GM21367 (cell line): Measurements from ENCODE around the gene PMCH.
"Not testable (repeated sequence)": the region's sequence is repeated elsewhere in the genome, so short reads cannot be mapped to it uniquely, and the experiment has no call there.

Experiments
- ATAC-seq: cut with Tn5 transposase; IDR thresholded peaks from one replicate; pipeline ENCODE4 v1.9.1; 2021; ENCODE audit not compliant: unreplicated experiment

PMCH gene, protein sequence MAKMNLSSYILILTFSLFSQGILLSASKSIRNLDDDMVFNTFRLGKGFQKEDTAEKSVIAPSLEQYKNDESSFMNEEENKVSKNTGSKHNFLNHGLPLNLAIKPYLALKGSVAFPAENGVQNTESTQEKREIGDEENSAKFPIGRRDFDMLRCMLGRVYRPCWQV

DNA sequence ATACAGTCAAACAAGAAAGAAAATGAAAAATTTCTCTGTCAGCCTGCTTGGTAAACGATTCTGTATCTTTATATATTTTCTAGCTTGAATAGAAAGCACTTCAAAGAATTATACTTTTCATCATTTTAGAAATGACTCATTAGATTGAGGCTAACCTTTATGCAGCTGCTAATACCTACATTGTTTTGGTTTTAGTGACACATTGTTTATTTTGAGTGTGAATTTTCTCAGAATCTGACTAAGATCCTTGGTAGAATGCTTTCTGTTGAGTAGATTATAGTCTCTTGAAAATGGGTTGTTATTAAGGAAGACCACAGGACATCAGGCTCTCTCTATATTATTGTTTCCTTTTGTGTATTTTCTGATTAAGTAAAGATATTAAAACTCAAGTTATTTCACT lies at the start of gene PMCH:
PMCH (minus strand) TSS at position 45 of the 400 bp plus-strand sequence. CDS start 63 bp downstream, outside the sequence.
- peak; percentile 79 for ATAC-seq

DNA sequence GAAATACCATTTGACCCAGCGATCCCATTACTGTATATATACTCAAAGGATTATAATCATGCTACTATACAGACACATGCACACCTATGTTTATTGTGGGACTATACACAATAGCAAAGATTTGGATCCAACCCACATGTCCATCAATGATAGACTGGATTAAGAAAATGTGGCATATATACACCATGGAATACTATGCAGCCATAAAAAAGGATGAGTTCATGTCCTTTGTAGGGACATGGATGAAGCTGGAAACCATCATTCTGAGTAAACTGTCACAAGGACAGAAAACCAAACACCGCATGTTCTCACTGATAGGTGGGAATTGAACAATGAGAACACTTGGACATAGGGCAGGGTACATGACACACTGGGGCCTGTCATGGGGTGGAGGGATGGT lies 43.2 kb upstream of the PMCH start:
- ATAC-seq = not testable (repeated sequence)

DNA sequence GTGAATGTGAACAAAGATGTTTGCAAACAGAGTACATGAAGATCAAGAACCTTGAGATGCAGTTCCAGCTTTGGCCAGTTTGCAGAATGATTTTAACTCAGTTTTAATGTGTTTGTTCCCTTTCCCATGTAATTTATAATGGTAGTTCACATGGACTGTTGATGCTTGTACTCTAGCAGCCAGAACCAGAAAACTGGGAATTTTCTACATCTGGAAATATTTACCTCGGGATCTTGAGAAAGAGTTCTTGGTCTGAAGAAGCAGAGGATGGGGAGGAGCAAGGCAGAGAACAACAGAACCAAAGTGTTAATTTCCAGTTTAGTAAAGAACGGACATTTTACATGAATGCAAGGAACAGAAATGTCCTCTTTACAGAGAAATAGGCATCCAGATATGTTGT lies 37.0 kb upstream of the PMCH start:
- no peak for ATAC-seq

GRCh38 chr12:102232446-102232845 lies 34.8 kb upstream of the PMCH start:
- ATAC-seq = no peak

- ATAC-seq = no peak
Measured at GRCh38 chr12:102232036-102232435, 34.4 kb upstream of the PMCH start.

- no peak for ATAC-seq
Measured at GRCh38 chr12:102227954-102228353, 30.3 kb upstream of the PMCH start.

DNA sequence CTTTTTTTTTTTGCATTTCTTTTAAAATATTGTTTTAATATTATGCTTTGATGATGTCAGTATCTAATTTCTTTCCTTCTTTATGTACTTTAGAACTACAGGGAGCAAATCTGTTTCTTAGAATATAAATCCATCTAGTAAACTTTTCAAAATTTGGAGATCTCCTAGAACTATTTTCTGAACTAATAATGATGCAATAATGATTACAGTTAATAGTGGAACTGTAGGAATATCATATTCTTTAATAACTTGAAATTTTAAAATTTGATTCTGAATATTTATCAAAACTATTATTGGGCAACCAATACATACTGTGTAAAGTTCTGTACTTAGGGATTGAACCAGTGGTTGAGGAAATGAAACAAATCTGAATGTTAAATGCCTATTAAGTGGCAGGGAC lies 23.1 kb upstream of the PMCH start:
- ATAC-seq = no peak

- ATAC-seq = no peak
Measured at GRCh38 chr12:102215992-102216691, 18.5 kb upstream of the PMCH start.

DNA sequence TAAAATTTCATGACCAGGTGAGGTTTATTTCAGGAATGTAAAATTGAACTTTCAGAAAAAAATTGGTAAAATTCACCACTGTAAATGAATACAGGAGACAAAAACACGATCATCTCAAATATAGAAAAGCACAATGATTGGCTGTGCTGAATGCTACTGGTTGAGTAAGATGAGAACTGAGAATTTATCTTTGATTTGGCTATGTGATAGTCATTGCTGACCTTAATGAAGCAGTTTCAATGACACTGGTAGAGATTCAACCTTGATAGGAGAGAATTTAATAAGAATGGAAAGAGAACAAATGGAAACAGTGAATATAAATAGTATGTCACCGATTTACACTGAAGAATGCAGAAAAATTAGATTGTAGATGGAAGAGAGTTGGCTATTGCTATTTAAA lies 6.4 kb upstream of the PMCH start:
- no peak for ATAC-seq

- ATAC-seq = no peak
Measured at GRCh38 chr12:102202556-102202955, 4.9 kb upstream of the PMCH start.

DNA sequence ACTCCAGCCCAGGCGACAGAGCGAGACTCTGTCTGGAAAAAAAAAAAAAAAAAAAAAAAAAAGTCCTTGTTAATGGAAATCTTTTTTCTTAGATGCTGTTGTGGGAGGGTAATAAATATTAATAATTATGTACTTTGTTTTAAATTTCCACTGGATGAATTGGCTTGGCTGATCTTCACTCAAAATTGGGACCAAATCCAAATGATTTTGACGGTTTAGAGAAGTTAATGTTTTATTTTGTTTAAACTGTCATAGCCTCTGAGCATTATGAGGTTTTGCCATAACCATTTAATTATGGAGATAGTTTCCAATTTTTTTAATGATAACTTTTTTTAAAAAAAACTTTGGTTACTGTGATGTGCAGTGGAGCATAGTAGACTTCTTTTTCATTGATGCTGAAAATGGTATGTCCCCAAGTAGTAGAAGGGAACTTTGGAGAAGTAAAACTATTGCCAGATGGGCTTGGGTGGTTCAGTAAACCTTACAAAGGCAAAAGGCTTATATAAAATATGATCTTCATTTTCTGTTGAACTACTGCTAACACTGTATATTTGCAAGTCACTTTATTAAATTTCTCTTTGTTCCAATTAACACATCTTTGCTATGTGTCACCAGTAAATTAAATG lies 3.9 kb upstream of the PMCH start:
- no peak for ATAC-seq

DNA sequence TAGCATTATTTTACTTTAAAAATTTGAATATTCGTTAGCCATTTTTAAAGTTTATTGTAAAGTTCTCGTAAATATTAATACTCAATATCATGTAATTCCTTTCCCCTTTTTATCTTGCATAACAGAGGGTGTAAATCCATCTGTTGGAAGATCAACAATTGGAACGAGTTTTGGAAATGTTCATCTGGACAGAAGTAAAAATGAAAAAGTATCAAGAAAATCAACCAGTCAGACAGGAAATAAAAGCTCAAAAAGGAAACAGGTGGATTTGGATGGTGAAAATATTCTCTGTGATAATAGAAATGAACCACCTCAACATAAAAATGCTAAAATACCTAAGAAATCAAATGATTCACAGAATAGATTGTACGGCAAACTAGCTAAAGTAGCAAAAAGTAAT lies 1.8 kb downstream of the PMCH start:
- ATAC-seq = no peak

DNA sequence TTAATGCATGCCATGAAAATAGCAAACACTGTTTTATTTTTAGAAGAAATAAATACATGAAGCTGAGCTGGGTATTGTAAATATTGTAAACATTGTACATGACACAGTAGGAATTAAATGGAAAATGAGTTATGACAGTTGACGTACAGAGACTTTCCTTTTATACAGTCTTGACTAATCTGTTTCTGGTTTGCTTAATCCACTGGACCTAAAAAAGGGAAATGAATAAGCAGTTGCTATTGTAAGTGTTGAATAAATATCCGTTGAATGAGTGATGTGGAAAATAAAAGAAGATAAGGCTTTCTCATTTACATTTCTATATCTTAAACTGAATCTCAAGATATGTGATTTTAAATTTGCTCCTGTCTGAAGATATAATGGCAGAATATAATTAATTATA lies 15.0 kb downstream of the PMCH start:
- no peak for ATAC-seq

DNA sequence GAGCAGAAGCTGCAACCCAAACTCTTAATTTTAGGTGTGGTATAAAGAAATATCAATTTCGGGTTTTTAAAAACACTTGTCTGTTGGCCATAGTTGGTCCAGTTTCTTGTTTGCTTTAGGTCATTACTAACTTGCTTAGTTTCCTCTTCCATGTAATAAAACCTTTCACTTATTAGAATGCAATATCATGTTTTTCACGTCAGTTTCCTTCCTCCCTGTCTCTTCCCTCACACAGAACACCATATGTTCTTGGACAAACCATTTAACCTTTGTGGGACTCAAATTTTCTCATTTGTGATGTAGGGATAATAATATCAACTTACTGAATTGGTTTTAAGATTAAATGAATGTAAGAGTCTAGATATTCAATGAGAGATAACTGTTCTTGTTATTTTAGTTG lies 22.9 kb downstream of the PMCH start:
- no peak for ATAC-seq

DNA sequence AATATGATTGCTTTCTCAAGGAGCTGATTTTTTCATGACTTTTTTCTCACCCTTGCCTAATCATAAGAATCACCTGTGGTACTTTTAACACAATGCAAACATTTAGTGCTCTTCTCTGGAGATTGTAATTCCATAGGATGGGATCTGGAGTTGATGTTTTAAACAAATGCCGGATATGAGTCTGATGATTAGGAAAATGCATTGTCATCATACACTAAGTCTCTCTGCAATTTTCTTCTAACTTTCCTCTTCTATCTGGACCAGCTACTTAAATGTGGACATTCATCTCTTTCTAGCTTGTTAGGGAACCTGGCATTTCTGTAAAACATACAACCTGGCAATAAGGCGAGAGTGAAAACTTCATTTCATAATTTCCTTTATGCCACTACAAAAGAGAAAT lies 23.5 kb downstream of the PMCH start:
- ATAC-seq = no peak

GRCh38 chr12:102172436-102172835 lies 25.2 kb downstream of the PMCH start:
- ATAC-seq = no peak

GRCh38 chr12:102171951-102172350 lies 25.7 kb downstream of the PMCH start:
- ATAC-seq = no peak

DNA sequence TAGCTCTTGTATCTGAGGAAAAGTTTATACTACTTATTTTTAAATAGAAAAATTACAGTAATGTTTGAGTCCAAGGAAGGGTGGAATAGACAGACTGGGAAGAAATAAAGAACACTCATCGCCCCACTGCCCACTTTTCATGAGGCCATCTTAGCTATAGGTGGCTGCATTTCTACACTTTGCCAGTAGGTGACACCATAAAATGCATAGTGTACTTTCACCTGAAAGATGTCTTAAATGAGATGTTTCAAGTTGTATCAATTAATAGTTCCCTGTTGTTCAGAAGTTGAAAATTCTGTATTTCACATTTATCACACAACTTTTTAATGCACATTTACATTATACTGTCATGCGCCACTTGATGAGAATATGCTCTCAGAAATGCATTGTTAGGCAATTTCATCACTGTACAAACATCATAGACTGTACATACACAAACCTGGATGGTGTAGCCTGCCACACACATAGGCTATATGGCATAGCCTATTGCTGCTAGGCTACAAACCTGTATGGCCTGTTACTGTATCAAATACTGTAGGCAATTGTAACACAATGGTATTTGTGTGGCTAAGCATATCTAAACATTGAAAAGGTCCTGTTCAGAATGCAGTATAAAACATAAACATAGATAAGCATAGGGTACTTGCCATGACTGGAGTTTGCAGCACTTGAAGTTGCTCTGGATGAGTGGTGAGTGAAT lies 27.6 kb downstream of the PMCH start:
- no peak for ATAC-seq

DNA sequence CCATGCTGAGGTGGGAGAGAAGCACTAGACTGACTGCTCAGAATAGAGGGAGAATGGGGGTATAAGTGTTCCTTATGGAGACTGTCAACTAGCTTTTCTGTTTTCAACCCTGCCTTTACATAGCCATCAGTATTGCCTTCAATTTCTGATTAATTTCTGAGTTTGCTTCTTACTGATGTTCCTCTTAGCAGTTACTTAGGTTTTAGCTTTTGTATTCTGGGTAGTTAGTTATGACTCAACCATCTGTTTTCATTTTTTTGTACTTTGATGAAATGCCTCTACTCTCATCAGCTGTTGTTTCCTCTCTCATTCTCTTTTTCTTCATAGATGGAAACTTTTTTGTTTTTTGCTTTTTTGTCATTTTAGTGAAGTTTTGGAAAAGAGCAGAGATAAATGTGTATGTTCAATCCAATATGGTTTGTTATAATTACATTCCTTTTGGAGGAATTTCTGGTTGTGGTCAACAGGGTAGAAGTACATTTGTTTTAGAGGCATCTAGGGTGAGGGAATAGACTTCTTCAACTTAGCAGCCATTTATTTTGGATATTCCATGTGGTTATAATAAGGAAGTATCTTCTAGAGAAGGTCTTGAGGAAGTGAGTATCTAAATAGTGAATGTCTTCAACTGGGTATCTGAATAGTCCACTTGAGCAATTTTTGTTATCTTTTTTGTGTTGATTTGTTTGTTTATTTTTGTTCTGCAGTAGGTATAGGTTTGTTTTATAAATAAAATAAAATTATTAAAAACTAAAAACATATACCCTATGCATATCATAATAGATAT lies 29.6 kb downstream of the PMCH start:
- no peak for ATAC-seq

GRCh38 chr12:102163383-102163782 lies 34.2 kb downstream of the PMCH start:
- ATAC-seq = no peak

DNA sequence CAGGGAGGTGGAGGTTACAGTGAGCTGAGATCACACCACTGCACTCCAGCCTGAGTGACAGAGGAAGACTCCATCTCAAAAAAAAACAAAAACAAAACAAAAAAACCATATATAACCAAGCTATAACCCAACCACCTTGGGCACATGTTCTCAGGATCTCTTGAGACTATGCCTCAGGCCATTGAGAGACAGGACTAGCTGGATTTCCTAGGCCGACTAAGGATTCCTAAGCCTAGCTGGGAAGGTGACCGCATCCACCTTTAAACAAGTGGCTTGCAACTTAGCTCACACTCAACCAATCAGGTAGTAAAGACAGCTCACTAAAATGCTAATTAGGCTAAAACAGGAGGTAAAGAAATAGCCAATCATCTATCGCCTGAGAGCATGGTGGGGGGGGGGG lies 42.4 kb downstream of the PMCH start:
- ATAC-seq = not testable (repeated sequence)
